ENCODE results near the gene ARRB2. TPM values are rescaled to one million over a fixed set of nuclear protein-coding genes. Genes with fewer than 3 reads are reported as not detected.

ARRB2 gene
- total and polyA plus RNA-seq, 2 experiments from 2014 or later = 37.3 to 45.0 TPM

GRCh38 chr17:4665027-4665426, 45.4 kb upstream of the ARRB2 start:
- no peak overlapping the region for H3K27ac ChIP-seq (ENCODE audit: low read depth)
- H2AFZ ChIP-seq = no peak overlapping the region
- H3K27me3 ChIP-seq (ENCODE audit: insufficient read depth) = no peaks in the 10 kb centered on the region
- H3F3A ChIP-seq (replicated peaks; ENCODE audit: low read depth) = no peaks in the 10 kb centered on the region; the same call in 1 of the 2 replicates
- TF ChIP-seq JUNB (IDR thresholded peaks at IDR 0.05; ENCODE audit: unreplicated experiment) (no peak), EZH2phosphoT487 (IDR thresholded peaks at IDR 0.05; ENCODE audit: unreplicated experiment) (no peak), ETS1 (IDR thresholded peaks at IDR 0.05) (no peak), CTCF (conservative IDR thresholded peaks at IDR 0.05; ENCODE audit: low read depth in 2 of 2) (no peak), EZH2 (IDR thresholded peaks at IDR 0.05; ENCODE audit: low read depth, unreplicated experiment) (no peak), STAT1 (IDR thresholded peaks at IDR 0.05; ENCODE audit: unreplicated experiment) (no peak), REST (IDR thresholded peaks at IDR 0.05; ENCODE audit: unreplicated experiment) (no peak), NANOG (IDR thresholded peaks at IDR 0.05; ENCODE audit: borderline replicate concordance) (no peak), ZNF462 (CRISPR knock-in tag; IDR thresholded peaks at IDR 0.05) (no peak), ZNF114 (CRISPR knock-in tag; IDR thresholded peaks at IDR 0.05) (no peak), CREB1 (CRISPR knock-in tag; IDR thresholded peaks at IDR 0.05; ENCODE audit: low read depth) (no peak), POLR2AphosphoS5 (IDR thresholded peaks at IDR 0.05; ENCODE audit: low read depth) (no peak), ZNF331 (CRISPR knock-in tag; IDR thresholded peaks at IDR 0.05; ENCODE audit: low read depth) (no peak)
- H3K27me3 Mint-ChIP-seq (ENCODE audit: insufficient read depth, low read depth, poor library complexity) = peaks cover 3% of the 10 kb centered on the region
- peaks cover 18% of the 10 kb centered on the region for H3K4me1 Mint-ChIP-seq
- no peaks in the 10 kb centered on the region for H3K36me3 ChIP-seq (ENCODE audit: insufficient read depth)
- H3K4me1 ChIP-seq (ENCODE audit: insufficient read depth) = peaks cover 10% of the 10 kb centered on the region
- no peak for DNase-seq (ENCODE audit: low spot score)
- H3K27ac Mint-ChIP-seq = no peak overlapping the region
- H3K9me2 ChIP-seq (ENCODE audit: insufficient read depth) = no peaks in the 10 kb centered on the region
- H3K4me3 ChIP-seq = no peak overlapping the region
- H4K20me1 ChIP-seq (replicated peaks; ENCODE audit: insufficient read depth) = 0 out of 2 replicates have a peak, but pooled peaks cover 5% of the 10 kb centered on the region
- ATAC-seq = no peak
- H3K36me3 Mint-ChIP-seq (ENCODE audit: low read depth) = peaks cover 5% of the 10 kb centered on the region; the same call in 2 of the 3 replicates
- H3K4me2 ChIP-seq = no peak overlapping the region
- no peaks in the 10 kb centered on the region for H3K79me2 ChIP-seq (replicated peaks; ENCODE audit: insufficient read depth)
- no peaks in the 10 kb centered on the region for H3K9me3 Mint-ChIP-seq
- no peak overlapping the region for H3K4me3 Mint-ChIP-seq
